ENCODE measurements around the gene MAOB.

- TF ChIP-seq CTCF (IDR thresholded peaks at IDR 0.05; ENCODE audit: extremely low read depth in 1 of 2, insufficient read depth in 1 of 2, low read depth in 1 of 2, low read length in 2 of 2) (no peak), EZH2 (IDR thresholded peaks at IDR 0.05; ENCODE audit: borderline replicate concordance, low read depth, low read length, severe bottlenecking) (no peak)
Measured at GRCh38 chrX:43897290-43897689, 15.0 kb upstream of the MAOB start.

Data from endothelial cell of umbilical vein (primary cell).